GM21619 (cell line): ENCODE data around the gene ZNF385A.

Experiments
- ATAC-seq: cut with Tn5 transposase; IDR thresholded peaks from one replicate; pipeline ENCODE4 v1.9.1; 2021; ENCODE audit not compliant: unreplicated experiment

The ZNF385A gene

DNA sequence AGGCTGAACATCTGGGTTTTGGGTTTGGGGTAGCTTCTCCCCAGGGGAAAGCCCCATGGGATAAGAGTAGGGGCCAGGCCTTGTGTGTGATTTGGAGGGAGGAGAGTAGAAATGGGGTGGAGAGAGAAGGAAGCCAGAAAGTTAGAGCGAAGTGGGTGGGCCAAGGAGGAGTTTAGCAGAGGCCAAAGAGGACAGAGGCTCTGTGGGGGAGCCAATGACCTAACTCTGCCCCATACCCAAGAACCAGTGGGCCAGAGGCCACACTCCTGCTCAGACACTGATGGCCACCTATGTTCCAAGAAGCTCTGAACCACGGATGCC lies 9.3 kb downstream of the ZNF385A start:
- no peak for ATAC-seq

DNA sequence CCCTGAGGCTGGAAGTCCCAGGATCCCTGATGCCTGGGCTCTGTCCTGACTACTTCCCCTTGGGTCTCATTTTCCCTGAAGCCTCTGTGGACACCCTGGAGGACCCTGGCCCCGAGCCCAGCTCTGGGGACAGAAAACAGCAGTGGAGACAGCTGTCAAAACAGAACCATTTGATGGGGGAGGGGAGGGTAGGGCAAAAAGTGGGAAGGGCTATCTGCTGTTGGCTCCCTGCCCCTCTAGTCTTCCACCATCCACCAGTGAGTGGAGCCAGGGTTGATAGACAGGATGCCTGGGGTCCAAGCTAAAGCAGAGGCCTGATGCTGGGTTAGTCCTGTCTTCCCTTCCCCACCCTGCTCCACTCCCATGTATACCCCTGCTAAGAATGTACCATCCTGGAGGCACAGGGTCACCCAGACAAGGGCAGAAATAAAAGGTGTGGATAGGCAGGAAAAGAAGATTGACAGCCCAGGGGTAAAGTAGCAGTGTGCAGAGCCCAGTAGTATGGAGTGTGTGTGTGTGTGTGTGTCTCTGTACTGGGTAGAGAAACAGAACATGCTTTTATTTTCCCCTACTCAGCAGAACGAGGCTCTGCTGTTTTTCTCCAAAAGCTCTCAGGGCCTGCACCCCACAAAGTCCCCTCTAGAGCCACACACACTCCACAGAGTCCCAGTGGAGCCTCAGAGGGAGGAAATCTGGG lies 9.8 kb downstream of the ZNF385A start:
- ATAC-seq: no peak

- ATAC-seq: no peak
These were observed 10.6 kb downstream of the ZNF385A start for GRCh38 chr12:54373649-54374561.

DNA sequence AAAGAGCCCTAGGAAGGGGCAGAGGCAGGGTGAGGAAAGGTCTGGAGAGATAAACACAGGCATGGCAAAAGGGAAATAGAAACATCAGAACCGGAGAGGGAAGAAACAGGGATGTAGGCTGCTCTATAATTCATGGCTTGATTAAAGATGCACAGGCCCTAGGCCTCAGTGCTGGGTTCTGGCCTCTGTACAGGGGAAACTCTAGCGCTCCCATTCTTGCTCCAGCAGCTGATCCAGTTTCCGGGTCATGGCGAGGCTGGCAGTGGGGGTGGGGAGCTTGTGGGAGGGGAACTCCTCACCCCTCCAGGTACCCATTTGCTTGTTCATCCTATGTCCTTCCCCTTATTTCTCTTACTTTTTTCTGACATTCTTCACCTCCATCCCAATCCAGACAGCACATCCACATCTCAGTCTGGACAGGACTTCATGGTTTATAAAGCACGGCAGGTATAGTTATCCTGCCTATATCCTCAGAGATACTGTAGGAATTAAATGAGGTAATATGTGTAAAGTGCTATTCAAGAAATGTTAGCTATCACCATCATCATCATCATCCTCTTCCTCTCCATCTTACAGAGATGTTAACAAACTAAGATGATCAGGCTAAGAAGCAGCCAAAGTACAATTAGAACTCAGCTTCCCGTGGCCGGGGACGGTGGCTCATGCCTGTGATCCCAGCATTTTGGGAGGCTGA lies 12.3 kb downstream of the ZNF385A start:
- ATAC-seq: no peak

- no peak for ATAC-seq
These were observed 13.0 kb downstream of the ZNF385A start for GRCh38 chr12:54371328-54372112.

DNA sequence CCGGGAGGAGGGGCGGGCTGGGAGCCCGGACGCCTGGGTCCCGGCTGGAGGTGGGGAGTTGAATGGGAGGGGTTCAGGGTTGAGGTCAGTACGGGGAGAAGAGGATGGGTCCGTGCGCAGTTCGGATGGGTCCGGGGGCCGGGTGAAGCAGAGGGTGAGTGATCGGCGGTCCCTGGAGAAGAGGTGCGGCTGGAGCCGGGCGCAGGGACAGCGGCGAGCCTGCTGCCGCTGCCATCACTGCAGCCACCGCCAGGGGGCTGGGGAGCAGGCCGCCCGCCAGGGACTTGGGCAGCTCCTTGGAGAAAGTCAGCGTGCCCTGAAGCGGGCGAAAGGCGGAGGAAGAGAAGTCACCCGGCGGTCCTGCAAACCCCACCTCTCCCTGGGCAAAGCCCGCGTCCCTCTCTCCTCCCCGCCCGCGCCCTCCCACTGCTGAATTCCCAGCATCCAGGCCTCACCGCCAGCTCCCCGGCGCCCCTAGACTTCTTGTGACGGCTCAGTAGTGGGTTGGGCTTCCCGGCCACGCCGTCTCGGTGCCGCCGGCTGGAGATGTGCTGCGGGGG lies 14.3 kb downstream of the ZNF385A start:
- no peak for ATAC-seq

DNA sequence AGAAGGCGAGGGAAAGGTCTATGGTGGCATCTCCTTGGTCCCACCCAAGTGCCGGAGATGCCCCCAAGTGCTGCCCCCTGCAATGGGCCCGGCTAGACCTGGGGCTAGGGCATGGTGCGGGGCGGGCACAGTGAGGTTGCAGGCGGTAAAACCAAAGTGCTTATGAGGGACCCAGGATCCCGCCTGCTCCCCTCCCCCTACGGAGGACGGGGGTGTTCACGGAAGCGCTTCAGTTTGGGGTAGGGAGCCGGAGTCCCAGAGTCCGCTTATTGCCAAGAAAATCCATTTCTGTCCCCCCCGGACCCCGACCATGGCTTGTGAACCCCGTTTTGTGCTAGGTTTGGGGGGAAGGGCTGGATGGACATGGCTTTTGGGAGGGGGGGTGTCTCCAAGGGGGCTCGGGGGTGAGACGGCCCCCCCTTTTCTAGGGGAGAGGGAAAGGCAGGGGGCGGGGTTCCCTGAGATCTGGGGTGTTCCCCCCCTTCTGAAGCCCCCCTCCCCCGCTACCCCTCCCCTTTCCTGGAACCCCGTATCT lies 14.9 kb downstream of the ZNF385A start:
- ATAC-seq: no peak

- ATAC-seq: peak; percentile 56
These were observed 15.6 kb downstream of the ZNF385A start for GRCh38 chr12:54368709-54369596.

- peak; percentile 13 for ATAC-seq
These were observed 16.4 kb downstream of the ZNF385A start for GRCh38 chr12:54368025-54368708.

DNA sequence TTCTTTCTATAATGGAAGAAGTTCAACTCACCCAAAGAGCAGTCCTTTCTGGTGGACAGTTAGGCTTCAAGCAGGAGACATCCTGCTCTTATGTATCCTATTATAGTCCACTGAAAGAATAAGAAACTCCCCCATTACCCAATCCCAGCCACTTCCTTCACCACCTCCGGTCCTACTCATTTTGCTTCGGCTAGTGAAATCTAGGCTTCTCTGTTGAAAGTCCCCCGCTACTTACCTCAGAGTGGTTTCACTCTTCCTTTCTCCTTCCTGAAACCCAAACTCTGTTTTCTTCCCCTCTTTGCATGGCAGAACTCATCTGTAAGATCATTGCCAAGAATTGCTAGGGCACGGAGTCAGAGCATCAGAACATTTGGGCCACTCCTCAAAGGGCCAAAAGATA lies 20.1 kb downstream of the ZNF385A start, which contains the start of gene GPR84:
GPR84 (minus strand) TSS at position 74 of the 400 bp plus-strand sequence. CDS start 635 bp downstream, outside the sequence.
- peak; percentile 51 for ATAC-seq

DNA sequence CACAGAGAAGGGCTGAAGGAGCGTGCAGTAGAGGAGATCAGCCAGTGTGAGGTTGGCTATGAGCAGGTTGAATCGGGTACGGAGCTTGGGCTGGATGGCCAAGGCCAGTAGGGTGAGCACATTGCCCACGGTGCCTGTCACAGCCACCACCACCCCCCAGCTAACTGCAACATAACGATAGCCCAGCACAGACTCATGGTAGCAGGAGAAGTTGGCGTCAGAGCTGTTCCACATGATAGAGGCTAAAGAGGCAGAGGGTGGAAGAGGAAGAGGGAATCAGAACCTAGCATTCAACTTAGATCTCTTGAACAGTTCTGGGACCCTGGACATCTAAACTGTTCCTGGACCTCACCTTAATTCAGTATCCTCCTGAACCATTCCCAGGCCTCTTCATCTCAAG lies 20.9 kb downstream of the ZNF385A start:
- ATAC-seq: no peak

GRCh38 chr12:54363047-54363446 lies 21.5 kb downstream of the ZNF385A start:
- ATAC-seq: no peak

DNA sequence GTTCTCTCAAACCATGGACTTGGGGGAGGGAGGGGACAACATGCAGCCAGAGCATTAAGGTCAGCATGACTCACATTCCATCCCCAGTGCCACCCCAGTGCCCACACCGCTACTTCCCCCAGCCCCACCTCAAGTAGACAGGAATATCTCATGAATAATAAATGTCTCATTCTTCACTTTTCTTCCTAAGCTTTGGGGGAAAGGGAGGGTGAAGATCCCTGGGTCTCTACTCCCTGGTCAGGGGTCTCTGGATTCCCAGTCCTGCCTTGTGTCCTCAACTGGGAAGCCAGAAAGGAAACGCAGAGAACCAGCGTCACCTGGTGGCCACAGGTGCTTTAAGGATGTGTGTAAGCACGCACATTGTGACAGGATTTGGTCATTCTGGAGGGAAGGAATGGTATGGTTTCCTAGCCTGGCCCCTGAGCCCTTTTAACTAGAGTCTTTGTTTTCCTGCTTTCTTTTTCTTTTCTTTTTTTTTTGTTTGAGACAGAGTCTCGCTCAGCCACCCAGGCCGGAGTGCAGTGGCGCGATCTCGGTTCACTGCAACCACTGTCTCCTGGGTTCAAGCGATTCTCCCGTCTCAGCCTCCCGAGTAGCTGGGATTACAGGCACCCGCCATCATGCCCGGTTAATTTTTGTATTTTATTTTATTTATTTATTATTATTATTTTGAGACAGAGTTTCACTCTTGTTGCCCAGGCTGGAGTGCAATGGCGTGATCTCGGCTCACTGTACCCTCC lies 23.6 kb downstream of the ZNF385A start:
- no peak for ATAC-seq

- ATAC-seq: no peak
These were observed 24.7 kb downstream of the ZNF385A start for GRCh38 chr12:54359762-54360351.

DNA sequence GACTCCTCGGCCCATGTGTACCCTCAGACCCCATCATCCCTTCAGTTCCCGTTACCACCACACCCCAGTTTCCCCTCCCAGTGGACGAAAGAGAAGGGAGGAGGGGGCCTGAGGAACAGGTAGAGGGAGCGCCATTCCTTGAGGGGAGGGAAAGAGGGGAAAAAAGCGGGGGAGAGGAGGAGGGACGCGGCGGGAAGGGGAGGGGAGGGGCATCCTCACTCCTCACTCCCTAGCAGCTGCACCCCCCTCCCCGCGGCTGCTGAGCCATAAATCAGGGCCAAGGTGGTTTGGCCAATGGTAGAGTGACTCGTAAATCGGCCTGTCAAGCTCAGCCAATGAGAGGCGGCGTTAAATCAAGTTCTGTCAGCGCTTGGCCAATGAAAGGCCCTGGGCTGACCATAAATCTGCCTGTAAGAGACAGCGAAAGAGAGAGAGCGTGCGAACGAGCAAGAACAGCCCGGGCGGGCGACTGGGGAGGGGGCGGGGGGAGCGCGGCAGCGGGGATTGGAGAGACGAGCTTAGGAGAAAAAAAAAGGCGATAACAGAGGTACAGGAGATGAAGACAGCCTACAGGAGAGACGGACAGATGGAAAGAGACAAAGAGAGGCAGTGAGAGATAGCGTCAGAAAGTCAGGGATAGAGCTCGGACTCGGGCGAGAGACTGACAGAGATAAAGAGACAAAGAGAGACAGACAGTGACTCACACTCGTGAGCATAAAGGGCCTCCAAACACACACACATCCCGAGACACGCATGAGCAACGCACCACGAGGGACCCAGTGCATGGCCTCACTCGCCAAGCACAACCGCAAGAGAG lies 25.4 kb downstream of the ZNF385A start:
- ATAC-seq: peak; percentile 97

DNA sequence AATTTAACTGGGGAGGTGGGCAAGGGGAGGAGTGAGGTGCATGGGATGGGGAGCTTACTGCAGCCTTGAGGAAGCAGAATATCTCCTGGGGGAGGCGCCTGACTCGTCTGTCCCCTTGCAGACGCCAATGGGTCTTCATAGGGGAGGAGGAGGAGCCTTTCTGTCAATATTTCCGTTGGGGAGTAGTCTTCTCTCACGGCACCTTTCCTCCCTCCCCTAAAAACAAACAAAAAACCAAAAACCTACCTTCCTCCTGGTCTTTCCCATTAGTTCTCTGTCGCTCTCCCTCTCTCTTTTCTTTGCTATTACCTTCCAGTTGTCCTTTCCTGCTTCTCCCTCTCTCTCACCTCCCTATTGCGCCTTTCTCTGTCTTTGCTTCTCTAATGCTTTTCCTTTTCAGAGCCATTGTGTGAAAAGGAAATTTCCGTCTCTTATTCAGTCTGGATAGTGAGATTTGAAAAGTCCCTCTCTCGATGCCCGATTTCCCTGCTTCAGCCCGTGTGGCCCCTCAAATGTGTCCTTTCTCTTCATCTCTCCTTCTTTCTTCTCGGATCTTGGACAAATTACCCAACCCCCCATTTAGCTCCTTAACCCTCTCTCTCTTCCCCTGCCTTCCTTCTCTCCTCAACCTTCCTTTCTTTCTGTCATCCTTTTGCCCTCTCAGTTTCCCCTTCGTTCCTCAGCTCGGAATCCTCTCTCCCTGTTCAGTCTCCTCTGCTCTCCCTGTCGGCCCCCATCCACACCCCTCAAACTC lies 26.2 kb downstream of the ZNF385A start:
- ATAC-seq: no peak
